Progenitor cell of endocrine pancreas (in vitro differentiated cells): ENCODE measurements around the gene FUCA2. TPM values are rescaled to one million over a fixed set of nuclear protein-coding genes. Genes with fewer than 3 reads are reported as not detected.
"Not testable (repeated sequence)": the region's sequence is repeated elsewhere in the genome, so short reads cannot be mapped to it uniquely, and the experiment has no call there.

Experiments
- DNase-seq: peaks from one replicate; pipeline ENCODE4 v3.0.0; 2021; ENCODE audit warnings: low spot score; ENCODE audit not compliant: unreplicated experiment
- H3K27ac Mint-ChIP-seq: 2 replicates; pipeline ENCODE4 v1.8.0; 2021; ENCODE audit warnings: mild to moderate bottlenecking, moderate library complexity, mixed read lengths
- H3K27me3 Mint-ChIP-seq: 2 replicates; pipeline ENCODE4 v1.8.0; 2021; ENCODE audit warnings: mixed read lengths
- H3K36me3 Mint-ChIP-seq: 2 replicates; pipeline ENCODE4 v1.8.0; 2022; ENCODE audit warnings: mixed read lengths; ENCODE audit not compliant: insufficient read depth
- H3K4me1 Mint-ChIP-seq: 2 replicates; pipeline ENCODE4 v1.8.0; 2021; ENCODE audit warnings: low read depth, mixed read lengths
- H3K4me3 Mint-ChIP-seq: 2 replicates; pipeline ENCODE4 v1.8.0; 2021; ENCODE audit warnings: low read depth, mild to moderate bottlenecking, moderate library complexity, mixed read lengths
- H3K9me3 Mint-ChIP-seq: 2 replicates; pipeline ENCODE4 v1.8.0; 2021; ENCODE audit warnings: low read depth, mixed read lengths
- CTCF ChIP-seq: fragments of 200-600 bp; sonication (generic); IDR thresholded peaks from one replicate; pipeline ENCODE4 v1.5.0; 2021; ENCODE audit warnings: antibody characterized with exemption, mild to moderate bottlenecking; ENCODE audit not compliant: unreplicated experiment
- total RNA-seq: library from RNA; stranded (reverse); gene quantifications from 2 replicates; pipeline ENCODE4 v1.2.1, GENCODE V29; 2021

The FUCA2 gene
- total RNA-seq, 1 donor from 2014 or later: 67.5 TPM

GRCh38 chr6:143471822-143472221, 39.7 kb downstream of the FUCA2 start:
- H3K36me3 Mint-ChIP-seq: peaks cover 22% of the 10 kb centered on the region
- no peak for DNase-seq
- no peaks in the 10 kb centered on the region for H3K9me3 Mint-ChIP-seq
- no peaks in the 10 kb centered on the region for H3K27me3 Mint-ChIP-seq
- H3K27ac Mint-ChIP-seq: no peak overlapping the region
- H3K4me1 Mint-ChIP-seq: peaks cover 2% of the 10 kb centered on the region
- TF ChIP-seq CTCF: no peak
- no peak overlapping the region for H3K4me3 Mint-ChIP-seq

DNA sequence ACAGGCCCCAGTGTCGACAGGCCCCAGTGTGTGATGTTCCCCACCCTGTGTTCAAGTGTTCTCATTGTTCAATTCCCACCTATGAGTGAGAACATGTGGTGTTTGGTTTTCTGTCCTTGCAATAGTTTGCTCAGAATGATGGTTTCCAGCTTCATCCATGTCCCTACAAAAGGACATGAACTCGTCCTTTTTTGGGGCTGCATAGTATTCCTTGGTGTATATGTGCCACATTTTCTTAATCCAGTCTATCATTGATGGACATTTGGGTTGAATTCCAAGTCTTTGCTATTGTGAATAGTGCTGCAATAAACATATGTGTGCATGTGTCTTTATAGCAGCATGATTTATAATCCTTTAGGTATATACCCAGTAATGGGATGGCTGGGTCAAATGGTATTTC, 42.7 kb downstream of the FUCA2 start:
- not testable (repeated sequence) for H3K36me3 Mint-ChIP-seq, H3K9me3 Mint-ChIP-seq, H3K4me1 Mint-ChIP-seq, H3K27ac Mint-ChIP-seq, H3K4me3 Mint-ChIP-seq, H3K27me3 Mint-ChIP-seq, DNase-seq

- Mint-ChIP-seq H3K36me3 (peaks cover 5% of the 10 kb centered on the region), H3K27ac (no peak overlapping the region), H3K27me3 (no peaks in the 10 kb centered on the region), H3K4me1 (no peaks in the 10 kb centered on the region), H3K9me3 (no peaks in the 10 kb centered on the region), H3K4me3 (no peak overlapping the region)
- TF ChIP-seq CTCF: no peak
- DNase-seq: no peak
Measured at GRCh38 chr6:143468026-143468425, 43.5 kb downstream of the FUCA2 start.

DNA sequence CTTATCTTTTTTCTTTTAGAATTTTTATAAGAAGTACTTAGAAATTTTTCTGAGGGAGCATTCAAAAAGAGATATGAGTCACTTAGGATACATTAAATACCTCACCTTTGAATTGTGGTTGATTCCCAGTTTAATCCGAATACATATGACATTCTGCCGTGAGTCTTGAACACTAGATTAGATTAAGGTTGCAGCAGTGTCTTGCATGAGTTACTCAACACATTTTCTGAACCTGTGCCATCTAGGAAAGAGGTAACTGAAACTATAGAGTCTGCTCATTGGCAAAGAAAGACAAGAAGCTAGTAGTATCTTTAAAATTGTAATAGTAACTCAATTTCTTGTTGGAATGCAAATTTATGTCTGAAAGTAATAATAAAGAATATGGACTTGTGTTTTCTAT, 46.0 kb downstream of the FUCA2 start:
- H3K36me3 Mint-ChIP-seq: peaks cover 7% of the 10 kb centered on the region
- H3K27me3 Mint-ChIP-seq: no peaks in the 10 kb centered on the region
- no peak overlapping the region for H3K4me3 Mint-ChIP-seq
- H3K27ac Mint-ChIP-seq: no peak overlapping the region
- DNase-seq: no peak
- H3K4me1 Mint-ChIP-seq: no peaks in the 10 kb centered on the region
- no peak for TF ChIP-seq CTCF
- no peaks in the 10 kb centered on the region for H3K9me3 Mint-ChIP-seq

DNA sequence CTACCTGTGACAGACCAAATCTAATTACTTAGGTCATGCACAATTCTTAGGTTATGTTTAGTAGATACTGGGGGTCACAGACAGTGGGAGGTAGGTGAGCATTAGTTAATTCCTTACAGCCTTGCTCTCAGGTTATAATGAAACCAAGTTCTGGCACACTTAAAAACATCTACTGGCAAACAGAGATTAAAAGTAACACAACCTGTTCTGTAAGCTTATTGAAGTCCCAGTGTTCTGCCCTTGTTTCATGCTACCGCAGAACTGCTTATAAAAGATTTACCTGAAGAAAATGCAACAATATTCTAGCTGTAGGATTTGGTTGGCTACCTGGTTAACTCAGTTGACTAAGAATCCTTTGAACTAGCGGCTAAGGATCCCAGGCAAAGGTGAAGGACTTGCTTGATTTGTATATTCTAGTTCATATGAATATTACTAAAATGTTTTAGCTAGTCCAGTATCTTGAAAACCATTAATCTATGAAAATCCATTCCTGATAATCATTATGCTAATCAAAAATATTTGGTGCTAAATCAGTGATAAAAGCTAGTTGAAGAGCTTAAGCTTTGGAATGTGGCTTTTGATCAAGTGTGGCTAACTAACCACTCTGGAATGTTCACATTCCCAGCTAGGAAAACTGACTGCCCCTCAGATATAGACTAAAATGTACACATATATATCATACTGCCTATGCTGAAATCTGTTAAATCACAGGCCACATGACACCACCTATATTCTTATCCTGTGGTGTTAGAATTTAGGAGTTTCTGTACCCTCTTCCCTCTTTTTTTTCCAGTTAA, 53.8 kb downstream of the FUCA2 start:
- H3K4me3 Mint-ChIP-seq: no peak overlapping the region

More for the DNA sequence above, 53.8 kb downstream of the FUCA2 start:
- peaks cover 9% of the 10 kb centered on the region for H3K4me1 Mint-ChIP-seq
- peak overlapping the region; percentile 89 for H3K27ac Mint-ChIP-seq
- peaks cover 3% of the 10 kb centered on the region for H3K36me3 Mint-ChIP-seq
- H3K9me3 Mint-ChIP-seq: no peaks in the 10 kb centered on the region
- TF ChIP-seq CTCF: no peak
- H3K27me3 Mint-ChIP-seq: no peaks in the 10 kb centered on the region
- DNase-seq: no peak
